K562 (cell line): Measurements from ENCODE around the gene CAPN5. TPM values are rescaled to one million over a fixed set of nuclear protein-coding genes. Genes with fewer than 3 reads are reported as not detected.

Experiments
- ATAC-seq: fragments of 200-7000 bp; cut with Tn5 transposase; 3 replicates; pipeline ENCODE4 v1.9.1; 2020; ENCODE audit warnings: moderate library complexity
- BruUV-seq: library from RNA; stranded (reverse); fragments of 400-500 nt; replicated peaks from 2 replicates; lab custom pipeline; 2021; lab: Mats Ljungman, UMichigan
- CTCF ChIA-PET: fragments of 300-600 bp; formaldehyde crosslinking; extraction: SDS; loops from one replicate; lab custom pipeline; 2021; ENCODE audit warnings: low intra/inter-chr PET ratio; lab: Yijun Ruan, JAX
- POLR2A ChIA-PET: fragments of 300-600, 350-650 bp; sonication (Branson Sonifier 250); formaldehyde crosslinking; extraction: SDS; loops from one replicate; lab custom pipeline; 2021; ENCODE audit warnings: antibody characterized with exemption, inconsistent platforms; lab: Yijun Ruan, JAX
- DNase-seq, 4 experiments: peaks; one replicate each; pipeline versions ENCODE4 v3.0.0 to v3.0.0-alpha.2; 2011 to 2018; ENCODE audit warnings: low spot score in 3 of 4, mixed read lengths in 3 of 4; ENCODE audit errors: extremely low read depth in 1 of 4
- FAIRE-seq: peaks from 2 replicates; lab custom pipeline; 2011; peaks lifted over from hg19 to GRCh38; lab: Jason Lieb, UNC
- H2AFZ ChIP-seq: 2 replicates; pipeline ENCODE4 v1.6.0; 2011; ENCODE audit warnings: low read depth, low read length, control low read depth, inconsistent platforms
- H3K27ac ChIP-seq: fragments of 200-600 bp; 3 replicates; pipeline ENCODE4 v1.8.0; 2011; ENCODE audit warnings: low read depth, mild to moderate bottlenecking, control low read depth, inconsistent platforms, low read length, moderate library complexity, mixed read lengths; ENCODE audit errors: extremely low read depth
- H3K27me3 ChIP-seq, 2 experiments: fragments of 300-600 bp in 1 of 2; 2 replicates in 1 of 2; 3 replicates in 1 of 2; pipeline versions ENCODE4 v1.6.0 to v1.8.0; 2011; ENCODE audit warnings: inconsistent platforms in 2 of 2, low read length in 2 of 2, mild to moderate bottlenecking in 1 of 2, mixed read lengths in 1 of 2, moderate library complexity in 1 of 2; ENCODE audit not compliant: control insufficient read depth in 2 of 2, insufficient read depth in 2 of 2
- H3K36me3 ChIP-seq: fragments of 300-600 bp; 3 replicates; pipeline ENCODE4 v1.8.0; 2011; ENCODE audit warnings: mild to moderate bottlenecking, low read length, inconsistent platforms; ENCODE audit not compliant: control insufficient read depth, insufficient read depth
- H3K4me1 ChIP-seq, 2 experiments: fragments of 200-600 bp in 1 of 2; replicated peaks in 1 of 2; 2 replicates in 1 of 2; 3 replicates in 1 of 2; pipeline versions ENCODE4 v1.5.1 to v1.8.0; 2011; ENCODE audit warnings: inconsistent platforms in 2 of 2, low read length in 2 of 2, mild to moderate bottlenecking in 1 of 2, mixed read lengths in 1 of 2, moderate library complexity in 1 of 2; ENCODE audit not compliant: control insufficient read depth in 2 of 2, insufficient read depth in 2 of 2
- H3K4me2 ChIP-seq: 2 replicates; pipeline ENCODE4 v1.6.1; 2011; ENCODE audit warnings: low read length, control low read depth, inconsistent platforms, mixed read lengths; ENCODE audit not compliant: insufficient read depth
- H3K4me3 ChIP-seq: fragments of 200-600 bp; sonication (generic), shearing (Covaris generic); 2 replicates; pipeline ENCODE4 v1.5.1; 2016; ENCODE audit warnings: control low read depth, inconsistent platforms
- H3K79me2 ChIP-seq: fragments of 200-600 bp; 3 replicates; pipeline ENCODE4 v1.8.0; 2011; ENCODE audit warnings: low read length, inconsistent platforms; ENCODE audit not compliant: control insufficient read depth, insufficient read depth
- H3K9ac ChIP-seq, 2 experiments: 2 replicates each; pipeline versions ENCODE4 v1.6.0 to v1.6.1; 2011; ENCODE audit warnings: low read depth in 2 of 2, low read length in 2 of 2, control low read depth in 1 of 2, inconsistent platforms in 1 of 2, mild to moderate bottlenecking in 1 of 2, mixed read lengths in 1 of 2; ENCODE audit not compliant: insufficient read depth in 1 of 2
- H3K9me1 ChIP-seq: one replicate; pipeline ENCODE4 v1.6.0; 2011; ENCODE audit warnings: inconsistent platforms, mild to moderate bottlenecking, low read length, moderate library complexity; ENCODE audit not compliant: control insufficient read depth, insufficient read depth
- H3K9me3 ChIP-seq: replicated peaks from 2 replicates; pipeline ENCODE4 v1.5.1; 2011; ENCODE audit warnings: low read depth, low read length, inconsistent platforms; ENCODE audit not compliant: control insufficient read depth, insufficient read depth
- H4K20me1 ChIP-seq: replicated peaks from 2 replicates; pipeline ENCODE4 v1.6.1; 2011; ENCODE audit warnings: low read length, inconsistent platforms, mixed read lengths; ENCODE audit not compliant: control insufficient read depth, insufficient read depth
- GATA2 ChIP-seq: sonication (generic); formaldehyde crosslinking; IDR thresholded peaks from 2 replicates; pipeline ENCODE4 v1.4.0; 2020; ENCODE audit warnings: mild to moderate bottlenecking, missing genetic modification reagents
- GTF2A2 ChIP-seq: IDR thresholded peaks from 2 replicates; pipeline ENCODE4 v1.6.1; 2016; ENCODE audit warnings: mild to moderate bottlenecking, missing genetic modification characterization, missing compliant biosample characterization
- MTA2 ChIP-seq: fragments of 450-650 bp; IDR thresholded peaks from 2 replicates; pipeline ENCODE4 v1.6.1; 2016; ENCODE audit warnings: low read depth
- TCF3 ChIP-seq: sonication (generic); formaldehyde crosslinking; IDR thresholded peaks from 2 replicates; pipeline ENCODE4 v1.4.0; 2020; ENCODE audit warnings: mild to moderate bottlenecking, missing genetic modification reagents
- WGBS: fragments of 100-300 bp; shearing (Covaris generic); methylation state at CpG from one replicate; pipeline ENCODE4 v1.1.6; 2016; ENCODE audit warnings: low coverage, mixed read lengths; ENCODE audit not compliant: insufficient coverage; ENCODE audit errors: missing lambda C conversion rate; 5-methylcytosine and 5-hydroxymethylcytosine counted together
- in situ Hi-C: fragments of 300-500 bp; cut with MboI; formaldehyde crosslinking; loops from 4 replicates; pipeline ENCODE4 v1.15.0; 2018; ENCODE audit warnings: inconsistent platforms, mixed read lengths
- intact Hi-C: fragments of 100-400 bp; cut with micrococcal nuclease; formaldehyde crosslinking; loops from 2 replicates; pipeline ENCODE4 v1.14.2; 2022
- polyA plus RNA-seq, 8 experiments: library from polyadenylated mRNA; depleted of rRNA in 4 of 8; stranded (reverse) in 5 of 8; unstranded in 3 of 8; fragments of >200 nt; fragmentation: Nextera tagmentation in 2 of 8; fragmentation: Illumina TruSeq in 1 of 8; extraction: Ambion mirVana in 2 of 8; extraction: Trizol in 1 of 8; gene quantifications; 2 replicates each; pipeline versions ENCODE4 v1.2.1 to v1.2.3, GENCODE V29; 2011 to 2014; ENCODE audit warnings: inconsistent platforms in 1 of 8, missing spikeins in 1 of 8
- total RNA-seq, 7 experiments: library from RNA; depleted of rRNA in 6 of 7; stranded (reverse); fragments of >200 nt in 6 of 7; fragmentation: Illumina TruSeq in 2 of 7; extraction: Trizol in 2 of 7; gene quantifications; 2 replicates each; pipeline versions ENCODE4 v1.2.1 to v1.2.3, GENCODE V29; 2011 to 2021; ENCODE audit warnings: low replicate concordance in 1 of 7
- TF ChIP-seq, protein P1 (sequence below): fragments of 200-400 bp; formaldehyde crosslinking; IDR thresholded peaks from 2 replicates; pipeline ENCODE4 v1.6.1; 2017; ENCODE audit warnings: mild to moderate bottlenecking, low read depth, low read length, moderate library complexity

Gene CAPN5
- total and polyA plus RNA-seq, 9 of the 15 experiments (the other 6 are each of a cell fraction or from before 2014, with no cell fraction given): 0.04 to 0.44 (median 0.14) TPM; not detected in 2

DNA sequence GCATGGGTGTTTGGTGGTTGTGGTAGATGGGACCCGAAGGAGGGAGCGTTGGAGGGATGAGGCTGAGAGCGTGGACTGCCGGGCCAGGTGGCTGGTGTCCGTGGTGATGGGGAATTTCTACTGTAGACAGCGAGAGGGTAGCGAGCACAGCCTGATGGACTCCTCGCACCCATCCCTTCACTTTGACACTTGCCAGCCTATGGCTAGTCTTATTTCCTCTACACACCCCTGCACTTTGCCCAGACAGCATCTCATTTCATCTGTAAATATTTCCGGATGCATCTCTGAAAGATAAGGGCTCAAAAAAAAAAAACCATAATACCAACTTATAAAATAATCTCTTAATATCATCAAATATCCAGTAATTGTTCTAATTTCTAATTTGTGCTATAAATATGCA lies 41.7 kb downstream of the CAPN5 start:
- 0 out of 2 replicates have a peak, but pooled peaks cover 6% of the 10 kb centered on the region for H4K20me1 ChIP-seq
- H3K79me2 ChIP-seq: no peaks in the 10 kb centered on the region
- H3K27me3 ChIP-seq: peaks cover 21 to 77% of the 10 kb centered on the region in 2 experiments; a peak in 4 of 5 replicates
- peaks cover 3% of the 10 kb centered on the region for H3K9me1 ChIP-seq
- CTCF ChIA-PET: interaction anchor here (0.6 kb wide), 1 partner anchor 14 kb away, joined by 3 read pairs; no protein-coding TSS in a partner anchor
- TF ChIP-seq GATA2 (CRISPR knock-in tag) (no peak), TCF3 (CRISPR knock-in tag) (no peak), GTF2A2 (tag) (no peak), MTA2 (no peak)
- TF ChIP-seq, protein P1, sequence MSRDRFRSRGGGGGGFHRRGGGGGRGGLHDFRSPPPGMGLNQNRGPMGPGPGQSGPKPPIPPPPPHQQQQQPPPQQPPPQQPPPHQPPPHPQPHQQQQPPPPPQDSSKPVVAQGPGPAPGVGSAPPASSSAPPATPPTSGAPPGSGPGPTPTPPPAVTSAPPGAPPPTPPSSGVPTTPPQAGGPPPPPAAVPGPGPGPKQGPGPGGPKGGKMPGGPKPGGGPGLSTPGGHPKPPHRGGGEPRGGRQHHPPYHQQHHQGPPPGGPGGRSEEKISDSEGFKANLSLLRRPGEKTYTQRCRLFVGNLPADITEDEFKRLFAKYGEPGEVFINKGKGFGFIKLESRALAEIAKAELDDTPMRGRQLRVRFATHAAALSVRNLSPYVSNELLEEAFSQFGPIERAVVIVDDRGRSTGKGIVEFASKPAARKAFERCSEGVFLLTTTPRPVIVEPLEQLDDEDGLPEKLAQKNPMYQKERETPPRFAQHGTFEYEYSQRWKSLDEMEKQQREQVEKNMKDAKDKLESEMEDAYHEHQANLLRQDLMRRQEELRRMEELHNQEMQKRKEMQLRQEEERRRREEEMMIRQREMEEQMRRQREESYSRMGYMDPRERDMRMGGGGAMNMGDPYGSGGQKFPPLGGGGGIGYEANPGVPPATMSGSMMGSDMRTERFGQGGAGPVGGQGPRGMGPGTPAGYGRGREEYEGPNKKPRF: no peak
- no peak for DNase-seq
- no peak overlapping the region; a peak in 1 of 4 replicates for H3K9ac ChIP-seq
- no peak overlapping the region for H2AFZ ChIP-seq
- H3K27ac ChIP-seq: no peak overlapping the region
- H3K4me1 ChIP-seq: peaks cover 0 to 18% of the 10 kb centered on the region in 2 experiments; a peak in 2 of 5 replicates
- POLR2A ChIA-PET: no interaction called here
- 3% methylated on average over 9 of the region's 9 CpGs for WGBS
- no TSS peak for BruUV-seq
- no peak for ATAC-seq
- no peaks in the 10 kb centered on the region for H3K36me3 ChIP-seq
- no peaks in the 10 kb centered on the region for H3K9me3 ChIP-seq
- intact Hi-C loops (no loop called here), in situ Hi-C loops (loop anchor here (10.0 kb wide), 1 partner anchor 384 kb away; no protein-coding TSS in a partner anchor)
- FAIRE-seq: no peak
- no peak overlapping the region for H3K4me2 ChIP-seq
- H3K4me3 ChIP-seq: no peak overlapping the region
